Measurements from ENCODE around the gene TRMT61A. TPM values are rescaled to one million over a fixed set of nuclear protein-coding genes. Genes with fewer than 3 reads are reported as not detected.

The TRMT61A gene
- total and polyA plus RNA-seq, 8 donors: 3.3 to 16.1 (median 7.6) TPM

- Histone ChIP-seq H3K27ac (no peak overlapping the region), H3K27me3 (no peaks in the 10 kb centered on the region), H3K9me3 (no peaks in the 10 kb centered on the region), H3K4me1 (peaks cover 0 to 8% (median 3%) of the 10 kb centered on the region in 3 donors), H3K36me3 (no peaks in the 10 kb centered on the region), H3K4me3 (no peak overlapping the region)
- no peak for ATAC-seq
- peak in 4 of 6 donors; percentile 13 to 75 (median 39) for DNase-seq
- intact Hi-C loops (cut with DNase I): loop anchor here in 1 of 3 donors (10.0 kb wide), 1 partner anchor 51 kb away; no protein-coding TSS in a partner anchor
- no peak for FAIRE-seq
- TF ChIP-seq CTCF (IDR thresholded peaks at IDR 0.05): no peak
- 85 to 94% methylated on average over 28 to 29 of the region's 29 CpGs for WGBS, 2 donors
Observed at GRCh38 chr14:103545219-103545914, 16.4 kb downstream of the TRMT61A start.

- intact Hi-C loops (cut with DNase I): loop anchor here in 2 of 3 donors (2.0 to 10.0 kb wide), 2 partner anchors 27 to 51 kb away; no protein-coding TSS in a partner anchor
- peak in 2 of 6 donors; percentile 57 to 65 for DNase-seq
- no peaks in the 10 kb centered on the region for H3K27me3 ChIP-seq
- no peak for TF ChIP-seq CTCF (IDR thresholded peaks at IDR 0.05)
- 69 to 79% methylated on average over 27 of the region's 27 CpGs for WGBS, 2 donors
- FAIRE-seq: no peak
- H3K27ac ChIP-seq: no peak overlapping the region
- no peaks in the 10 kb centered on the region for H3K9me3 ChIP-seq
- H3K36me3 ChIP-seq: no peaks in the 10 kb centered on the region
- no peak for ATAC-seq
- H3K4me3 ChIP-seq: no peak overlapping the region
- peaks cover 0 to 11% (median 3%) of the 10 kb centered on the region in 3 donors for H3K4me1 ChIP-seq
Observed at GRCh38 chr14:103545915-103546651, 17.1 kb downstream of the TRMT61A start.

- no peak overlapping the region for H3K4me3 ChIP-seq
- H3K4me1 ChIP-seq: peaks cover 0 to 11% (median 3%) of the 10 kb centered on the region in 3 donors
- intact Hi-C loops (cut with DNase I): loop anchor here in 2 of 3 donors (2.0 to 10.0 kb wide), 2 partner anchors 28 to 52 kb away; no protein-coding TSS in a partner anchor
- no peaks in the 10 kb centered on the region for H3K9me3 ChIP-seq
- FAIRE-seq (no peak), ATAC-seq (peak; percentile 53 to 79 (median 75)), DNase-seq (peak; percentile 59 to 92 (median 80))
- no peaks in the 10 kb centered on the region for H3K27me3 ChIP-seq
- H3K27ac ChIP-seq: no peak overlapping the region
- WGBS, 2 donors: 19 to 22% methylated on average over 20 to 21 of the region's 21 CpGs
- peak; percentile 78 to 91 (median 87) for TF ChIP-seq CTCF (IDR thresholded peaks at IDR 0.05)
- H3K36me3 ChIP-seq: no peaks in the 10 kb centered on the region
Observed at GRCh38 chr14:103546652-103547454, 17.9 kb downstream of the TRMT61A start.

- peaks cover 0 to 11% (median 3%) of the 10 kb centered on the region in 3 donors for H3K4me1 ChIP-seq
- no peaks in the 10 kb centered on the region for H3K36me3 ChIP-seq
- H3K4me3 ChIP-seq: no peak overlapping the region
- H3K9me3 ChIP-seq: no peaks in the 10 kb centered on the region
- TF ChIP-seq CTCF (IDR thresholded peaks at IDR 0.05): no peak
- intact Hi-C loops (cut with DNase I): loop anchor here in 2 of 3 donors (2.0 to 10.0 kb wide), 2 partner anchors 29 to 53 kb away; no protein-coding TSS in a partner anchor
- no peak for FAIRE-seq
- no peak for ATAC-seq
- peak in 3 of 6 donors; percentile 7 to 66 (median 54) for DNase-seq
- H3K27me3 ChIP-seq: no peaks in the 10 kb centered on the region
- WGBS, 2 donors: 75 to 76% methylated on average over 10 to 11 of the region's 11 CpGs
- H3K27ac ChIP-seq: no peak overlapping the region
Observed at GRCh38 chr14:103547455-103547940, 18.5 kb downstream of the TRMT61A start.

Data from pancreas (tissue), 10 donors.